K562 (cell line): ENCODE measurements around the gene CBLC. TPM values are rescaled to one million over a fixed set of nuclear protein-coding genes. Genes with fewer than 3 reads are reported as not detected.
"Not testable (repeated sequence)": the region's sequence is repeated elsewhere in the genome, so short reads cannot be mapped to it uniquely, and the experiment has no call there.

ENCODE experiments used
- ATAC-seq: fragments of 200-7000 bp; cut with Tn5 transposase; 3 replicates; pipeline ENCODE4 v1.9.1; 2020; ENCODE audit warnings: moderate library complexity
- BruUV-seq: library from RNA; stranded (reverse); fragments of 400-500 nt; replicated peaks from 2 replicates; lab custom pipeline; 2021; lab: Mats Ljungman, UMichigan
- CTCF ChIA-PET: fragments of 300-600 bp; formaldehyde crosslinking; extraction: SDS; loops from one replicate; lab custom pipeline; 2021; ENCODE audit warnings: low intra/inter-chr PET ratio; lab: Yijun Ruan, JAX
- POLR2A ChIA-PET: fragments of 300-600, 350-650 bp; sonication (Branson Sonifier 250); formaldehyde crosslinking; extraction: SDS; loops from one replicate; lab custom pipeline; 2021; ENCODE audit warnings: antibody characterized with exemption, inconsistent platforms; lab: Yijun Ruan, JAX
- DNase-seq, 4 experiments: peaks; one replicate each; pipeline versions ENCODE4 v3.0.0 to v3.0.0-alpha.2; 2011 to 2018; ENCODE audit warnings: low spot score in 3 of 4, mixed read lengths in 3 of 4; ENCODE audit errors: extremely low read depth in 1 of 4
- FAIRE-seq: peaks from 2 replicates; lab custom pipeline; 2011; peaks lifted over from hg19 to GRCh38; lab: Jason Lieb, UNC
- H2AFZ ChIP-seq: 2 replicates; pipeline ENCODE4 v1.6.0; 2011; ENCODE audit warnings: low read depth, low read length, control low read depth, inconsistent platforms
- H3K27ac ChIP-seq: fragments of 200-600 bp; 3 replicates; pipeline ENCODE4 v1.8.0; 2011; ENCODE audit warnings: low read depth, mild to moderate bottlenecking, control low read depth, inconsistent platforms, low read length, moderate library complexity, mixed read lengths; ENCODE audit errors: extremely low read depth
- H3K27me3 ChIP-seq, 2 experiments: fragments of 300-600 bp in 1 of 2; 2 replicates in 1 of 2; 3 replicates in 1 of 2; pipeline versions ENCODE4 v1.6.0 to v1.8.0; 2011; ENCODE audit warnings: inconsistent platforms in 2 of 2, low read length in 2 of 2, mild to moderate bottlenecking in 1 of 2, mixed read lengths in 1 of 2, moderate library complexity in 1 of 2; ENCODE audit not compliant: control insufficient read depth in 2 of 2, insufficient read depth in 2 of 2
- H3K36me3 ChIP-seq: fragments of 300-600 bp; 3 replicates; pipeline ENCODE4 v1.8.0; 2011; ENCODE audit warnings: mild to moderate bottlenecking, low read length, inconsistent platforms; ENCODE audit not compliant: control insufficient read depth, insufficient read depth
- H3K4me1 ChIP-seq, 2 experiments: fragments of 200-600 bp in 1 of 2; replicated peaks in 1 of 2; 2 replicates in 1 of 2; 3 replicates in 1 of 2; pipeline versions ENCODE4 v1.5.1 to v1.8.0; 2011; ENCODE audit warnings: inconsistent platforms in 2 of 2, low read length in 2 of 2, mild to moderate bottlenecking in 1 of 2, mixed read lengths in 1 of 2, moderate library complexity in 1 of 2; ENCODE audit not compliant: control insufficient read depth in 2 of 2, insufficient read depth in 2 of 2
- H3K4me2 ChIP-seq: 2 replicates; pipeline ENCODE4 v1.6.1; 2011; ENCODE audit warnings: low read length, control low read depth, inconsistent platforms, mixed read lengths; ENCODE audit not compliant: insufficient read depth
- H3K4me3 ChIP-seq: fragments of 200-600 bp; sonication (generic), shearing (Covaris generic); 2 replicates; pipeline ENCODE4 v1.5.1; 2016; ENCODE audit warnings: control low read depth, inconsistent platforms
- H3K79me2 ChIP-seq: fragments of 200-600 bp; 3 replicates; pipeline ENCODE4 v1.8.0; 2011; ENCODE audit warnings: low read length, inconsistent platforms; ENCODE audit not compliant: control insufficient read depth, insufficient read depth
- H3K9ac ChIP-seq, 2 experiments: 2 replicates each; pipeline versions ENCODE4 v1.6.0 to v1.6.1; 2011; ENCODE audit warnings: low read depth in 2 of 2, low read length in 2 of 2, control low read depth in 1 of 2, inconsistent platforms in 1 of 2, mild to moderate bottlenecking in 1 of 2, mixed read lengths in 1 of 2; ENCODE audit not compliant: insufficient read depth in 1 of 2
- H3K9me1 ChIP-seq: one replicate; pipeline ENCODE4 v1.6.0; 2011; ENCODE audit warnings: inconsistent platforms, mild to moderate bottlenecking, low read length, moderate library complexity; ENCODE audit not compliant: control insufficient read depth, insufficient read depth
- H3K9me3 ChIP-seq: replicated peaks from 2 replicates; pipeline ENCODE4 v1.5.1; 2011; ENCODE audit warnings: low read depth, low read length, inconsistent platforms; ENCODE audit not compliant: control insufficient read depth, insufficient read depth
- H4K20me1 ChIP-seq: replicated peaks from 2 replicates; pipeline ENCODE4 v1.6.1; 2011; ENCODE audit warnings: low read length, inconsistent platforms, mixed read lengths; ENCODE audit not compliant: control insufficient read depth, insufficient read depth
- ZMIZ1 ChIP-seq, 2 experiments: fragments of 150-350 bp in 1 of 2; IDR thresholded peaks; 2 replicates each; pipeline ENCODE4 v1.6.1; 2012 to 2016; ENCODE audit warnings: low read depth in 2 of 2, low read length in 2 of 2, mild to moderate bottlenecking in 1 of 2, moderate library complexity in 1 of 2
- WGBS: fragments of 100-300 bp; shearing (Covaris generic); methylation state at CpG from one replicate; pipeline ENCODE4 v1.1.6; 2016; ENCODE audit warnings: low coverage, mixed read lengths; ENCODE audit not compliant: insufficient coverage; ENCODE audit errors: missing lambda C conversion rate; 5-methylcytosine and 5-hydroxymethylcytosine counted together
- in situ Hi-C: fragments of 300-500 bp; cut with MboI; formaldehyde crosslinking; loops from 4 replicates; pipeline ENCODE4 v1.15.0; 2018; ENCODE audit warnings: inconsistent platforms, mixed read lengths
- intact Hi-C: fragments of 100-400 bp; cut with micrococcal nuclease; formaldehyde crosslinking; loops from 2 replicates; pipeline ENCODE4 v1.14.2; 2022
- polyA plus RNA-seq, 8 experiments: library from polyadenylated mRNA; depleted of rRNA in 4 of 8; stranded (reverse) in 5 of 8; unstranded in 3 of 8; fragments of >200 nt; fragmentation: Nextera tagmentation in 2 of 8; fragmentation: Illumina TruSeq in 1 of 8; extraction: Ambion mirVana in 2 of 8; extraction: Trizol in 1 of 8; gene quantifications; 2 replicates each; pipeline versions ENCODE4 v1.2.1 to v1.2.3, GENCODE V29; 2011 to 2014; ENCODE audit warnings: inconsistent platforms in 1 of 8, missing spikeins in 1 of 8
- total RNA-seq, 7 experiments: library from RNA; depleted of rRNA in 6 of 7; stranded (reverse); fragments of >200 nt in 6 of 7; fragmentation: Illumina TruSeq in 2 of 7; extraction: Trizol in 2 of 7; gene quantifications; 2 replicates each; pipeline versions ENCODE4 v1.2.1 to v1.2.3, GENCODE V29; 2011 to 2021; ENCODE audit warnings: low replicate concordance in 1 of 7

Gene CBLC
- total and polyA plus RNA-seq, 9 of the 15 experiments (the other 6 are each of a cell fraction or from before 2014, with no cell fraction given): 0.09 TPM; not detected in 8

- no peak for TF ChIP-seq ZMIZ1 (IDR thresholded peaks at IDR 0.05; ENCODE audit: low read depth in 2 of 2, low read length in 2 of 2)
Measured at GRCh38 chr19:44824761-44825160, 47.1 kb downstream of the CBLC start (continued).

GRCh38 chr19:44832875-44833274, 55.2 kb downstream of the CBLC start:
- CTCF ChIA-PET, ATAC-seq, in situ Hi-C loops, BruUV-seq, H3K4me3 ChIP-seq, H4K20me1 ChIP-seq, H3K9ac ChIP-seq, H3K79me2 ChIP-seq, H3K4me1 ChIP-seq, intact Hi-C loops, H2AFZ ChIP-seq, H3K4me2 ChIP-seq, DNase-seq, H3K36me3 ChIP-seq, H3K9me3 ChIP-seq, FAIRE-seq, H3K9me1 ChIP-seq, H3K27ac ChIP-seq: not testable (repeated sequence)
- POLR2A ChIA-PET: interaction anchor here (0.6 to 0.7 kb wide), 2 partner anchors 11 to 96 kb away, joined by 3 to 5 read pairs; no protein-coding TSS in a partner anchor
- 15% methylated on average over 6 of the region's 6 CpGs for WGBS
- H3K27me3 ChIP-seq: peaks cover 13 to 31% of the 10 kb centered on the region in 2 experiments; a peak in 3 of 5 replicates

GRCh38 chr19:44834399-44834798, 56.7 kb downstream of the CBLC start:
- in situ Hi-C loops, H2AFZ ChIP-seq, H3K27ac ChIP-seq, H3K4me2 ChIP-seq, BruUV-seq, FAIRE-seq, H3K9me1 ChIP-seq, H3K4me3 ChIP-seq, CTCF ChIA-PET, H3K36me3 ChIP-seq, H3K79me2 ChIP-seq, H3K4me1 ChIP-seq, intact Hi-C loops, H3K9ac ChIP-seq, H4K20me1 ChIP-seq, ATAC-seq, H3K9me3 ChIP-seq, DNase-seq: not testable (repeated sequence)
- POLR2A ChIA-PET: interaction anchor here (0.6 kb wide), 1 partner anchor 596 kb away, joined by 3 read pairs; no protein-coding TSS in a partner anchor
- WGBS: 5% methylated on average over 8 of the region's 8 CpGs
- H3K27me3 ChIP-seq: peaks cover 14 to 31% of the 10 kb centered on the region in 2 experiments; a peak in 3 of 5 replicates
